Neutrophil (primary cell): Measurements from ENCODE around the gene CLEC11A.
"Not testable (repeated sequence)": the region's sequence is repeated elsewhere in the genome, so short reads cannot be mapped to it uniquely, and the experiment has no call there.

ENCODE experiments used
- H3K27ac ChIP-seq: fragments of 200-600 bp; sonication (generic); 2 replicates; pipeline ENCODE4 v1.5.1; 2016; ENCODE audit warnings: mild to moderate bottlenecking, moderate library complexity
- H3K27me3 ChIP-seq: fragments of 200-600 bp; sonication (generic); 2 replicates; pipeline ENCODE4 v1.6.0; 2016; ENCODE audit warnings: mild to moderate bottlenecking
- H3K36me3 ChIP-seq: fragments of 200-600 bp; sonication (generic); 2 replicates; pipeline ENCODE4 v1.5.1; 2017
- H3K4me1 ChIP-seq, 2 experiments: fragments of 200-600 bp in 1 of 2; sonication (generic) in 1 of 2; 1 replicate in 1 of 2; 2 replicates in 1 of 2; pipeline versions ENCODE4 v1.5.1 to v1.6.1; 2013 to 2016; ENCODE audit warnings: low read depth in 1 of 2, low read length in 1 of 2, mild to moderate bottlenecking in 1 of 2, moderate library complexity in 1 of 2; ENCODE audit not compliant: control insufficient read depth in 1 of 2, insufficient read depth in 1 of 2
- H3K4me3 ChIP-seq, 2 experiments: fragments of 200-600 bp in 1 of 2; sonication (generic) in 1 of 2; 1 replicate in 1 of 2; 2 replicates in 1 of 2; pipeline ENCODE4 v1.5.1; 2013 to 2016; ENCODE audit warnings: low read depth in 1 of 2, low read length in 1 of 2, mild to moderate bottlenecking in 1 of 2, moderate library complexity in 1 of 2
- H3K9me3 ChIP-seq: fragments of 200-600 bp; sonication (generic); 2 replicates; pipeline ENCODE4 v1.5.1; 2016
- TF ChIP-seq, protein P1 (sequence below): fragments of 200-600 bp; sonication (generic); IDR thresholded peaks from 2 replicates; pipeline ENCODE4 v1.5.1; 2016; ENCODE audit warnings: antibody characterized with exemption

Gene CLEC11A

DNA sequence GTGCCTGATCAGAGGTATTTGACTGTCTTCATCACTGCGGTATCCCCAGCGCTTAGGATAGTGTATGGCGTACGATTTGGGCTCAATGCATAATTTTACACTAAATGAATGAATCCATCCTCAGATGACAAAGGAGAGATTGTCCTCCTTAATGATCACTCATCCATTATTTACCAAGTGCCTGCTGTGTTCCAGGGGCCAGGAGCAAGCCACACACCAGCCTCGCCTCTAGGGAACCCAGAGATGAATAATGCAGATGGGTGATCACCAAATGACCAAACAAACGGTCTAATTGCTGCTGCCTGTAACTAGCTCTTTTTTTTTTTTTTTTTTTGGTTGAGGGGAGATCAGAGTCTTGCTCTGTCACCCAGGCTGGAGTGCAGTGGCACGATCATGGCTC is 41.2 kb downstream of the CLEC11A start:
- Histone ChIP-seq H3K27ac (no peak overlapping the region), H3K36me3 (no peaks in the 10 kb centered on the region), H3K9me3 (no peaks in the 10 kb centered on the region), H3K4me1 (no peaks in the 10 kb centered on the region), H3K4me3 (no peak overlapping the region), H3K27me3 (no peaks in the 10 kb centered on the region)
- TF ChIP-seq, protein P1, sequence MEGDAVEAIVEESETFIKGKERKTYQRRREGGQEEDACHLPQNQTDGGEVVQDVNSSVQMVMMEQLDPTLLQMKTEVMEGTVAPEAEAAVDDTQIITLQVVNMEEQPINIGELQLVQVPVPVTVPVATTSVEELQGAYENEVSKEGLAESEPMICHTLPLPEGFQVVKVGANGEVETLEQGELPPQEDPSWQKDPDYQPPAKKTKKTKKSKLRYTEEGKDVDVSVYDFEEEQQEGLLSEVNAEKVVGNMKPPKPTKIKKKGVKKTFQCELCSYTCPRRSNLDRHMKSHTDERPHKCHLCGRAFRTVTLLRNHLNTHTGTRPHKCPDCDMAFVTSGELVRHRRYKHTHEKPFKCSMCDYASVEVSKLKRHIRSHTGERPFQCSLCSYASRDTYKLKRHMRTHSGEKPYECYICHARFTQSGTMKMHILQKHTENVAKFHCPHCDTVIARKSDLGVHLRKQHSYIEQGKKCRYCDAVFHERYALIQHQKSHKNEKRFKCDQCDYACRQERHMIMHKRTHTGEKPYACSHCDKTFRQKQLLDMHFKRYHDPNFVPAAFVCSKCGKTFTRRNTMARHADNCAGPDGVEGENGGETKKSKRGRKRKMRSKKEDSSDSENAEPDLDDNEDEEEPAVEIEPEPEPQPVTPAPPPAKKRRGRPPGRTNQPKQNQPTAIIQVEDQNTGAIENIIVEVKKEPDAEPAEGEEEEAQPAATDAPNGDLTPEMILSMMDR = no peak

- not testable (repeated sequence) for H3K36me3 ChIP-seq
Observed at GRCh38 chr19:50766746-50767145, 43.6 kb downstream of the CLEC11A start.

GRCh38 chr19:50767263-50767662 is 44.1 kb downstream of the CLEC11A start:
- not testable (repeated sequence) for H3K9me3 ChIP-seq, H3K4me1 ChIP-seq, H3K4me3 ChIP-seq, H3K27ac ChIP-seq, H3K36me3 ChIP-seq, H3K27me3 ChIP-seq

More at GRCh38 chr19:50766746-50767145, 43.6 kb downstream of the CLEC11A start:
- H3K9me3 ChIP-seq, H3K4me1 ChIP-seq, H3K27me3 ChIP-seq, H3K27ac ChIP-seq, H3K4me3 ChIP-seq: not testable (repeated sequence)

- H3K4me3 ChIP-seq = no peak overlapping the region
Observed at GRCh38 chr19:50768277-50768676, 45.1 kb downstream of the CLEC11A start.

DNA sequence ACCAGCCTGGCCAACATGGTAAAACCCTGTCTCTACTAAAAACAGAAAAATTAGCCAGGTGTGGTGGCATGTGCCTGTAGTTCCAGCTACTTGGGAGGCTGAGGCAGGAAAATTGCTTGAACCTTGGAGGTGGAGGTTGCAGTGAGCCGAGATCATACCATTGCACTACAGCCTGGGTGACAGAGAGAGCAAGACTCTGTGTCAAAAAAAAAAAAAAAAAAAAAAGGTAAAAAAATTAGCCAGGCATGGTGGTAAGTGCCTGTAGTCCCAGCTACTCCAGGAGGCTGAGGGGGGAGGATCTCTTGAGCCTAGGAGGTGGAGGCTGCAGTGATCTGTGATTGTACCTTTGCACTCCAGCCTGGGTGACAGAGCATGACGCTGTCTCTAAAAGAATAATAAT is 47.0 kb downstream of the CLEC11A start, which contains the start of gene GPR32:
Gene GPR32, plus strand, starts transcription at position 301 of the 400 bp plus-strand sequence. CDS start 137 bp downstream, outside the sequence.
- H3K27ac ChIP-seq, H3K36me3 ChIP-seq, H3K9me3 ChIP-seq, H3K4me3 ChIP-seq, H3K27me3 ChIP-seq, H3K4me1 ChIP-seq: not testable (repeated sequence)

More at GRCh38 chr19:50768277-50768676, 45.1 kb downstream of the CLEC11A start:
- TF ChIP-seq, protein P1 = no peak
- Histone ChIP-seq H3K9me3 (no peaks in the 10 kb centered on the region), H3K36me3 (no peaks in the 10 kb centered on the region), H3K27me3 (no peaks in the 10 kb centered on the region), H3K27ac (no peak overlapping the region), H3K4me1 (no peaks in the 10 kb centered on the region)

DNA sequence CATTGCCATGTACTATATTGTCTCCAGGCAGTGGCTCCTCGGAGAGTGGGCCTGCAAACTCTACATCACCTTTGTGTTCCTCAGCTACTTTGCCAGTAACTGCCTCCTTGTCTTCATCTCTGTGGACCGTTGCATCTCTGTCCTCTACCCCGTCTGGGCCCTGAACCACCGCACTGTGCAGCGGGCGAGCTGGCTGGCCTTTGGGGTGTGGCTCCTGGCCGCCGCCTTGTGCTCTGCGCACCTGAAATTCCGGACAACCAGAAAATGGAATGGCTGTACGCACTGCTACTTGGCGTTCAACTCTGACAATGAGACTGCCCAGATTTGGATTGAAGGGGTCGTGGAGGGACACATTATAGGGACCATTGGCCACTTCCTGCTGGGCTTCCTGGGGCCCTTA is 47.7 kb downstream of the CLEC11A start:
- Histone ChIP-seq H3K9me3 (no peaks in the 10 kb centered on the region), H3K4me3 (no peak overlapping the region), H3K27ac (no peak overlapping the region), H3K27me3 (peaks cover 14% of the 10 kb centered on the region), H3K36me3 (no peaks in the 10 kb centered on the region), H3K4me1 (no peaks in the 10 kb centered on the region)
- TF ChIP-seq, protein P1 = no peak

DNA sequence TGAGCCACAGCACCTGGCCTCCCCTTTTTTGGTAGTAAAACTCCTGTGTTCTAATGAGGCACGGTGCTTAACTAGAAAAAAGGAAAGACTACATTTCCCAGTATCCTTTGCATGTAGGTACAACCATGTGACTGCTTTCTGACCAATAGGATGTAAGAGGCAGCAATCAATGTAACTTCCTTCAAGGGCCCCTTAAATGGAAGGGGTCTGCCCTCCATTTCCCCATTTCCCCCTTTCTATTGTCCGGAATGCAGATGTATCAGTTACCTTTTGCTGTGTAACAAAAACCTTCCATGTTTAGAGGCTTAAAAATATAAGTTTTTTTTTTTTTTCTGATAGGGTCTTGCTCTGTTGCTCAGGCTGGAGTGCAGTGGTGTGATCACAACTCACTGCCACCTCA is 49.3 kb downstream of the CLEC11A start:
- H3K36me3 ChIP-seq = no peaks in the 10 kb centered on the region
- peaks cover 28% of the 10 kb centered on the region for H3K27me3 ChIP-seq
- H3K9me3 ChIP-seq = no peaks in the 10 kb centered on the region
- H3K27ac ChIP-seq = no peak overlapping the region
- H3K4me3 ChIP-seq = no peak overlapping the region
- H3K4me1 ChIP-seq = no peaks in the 10 kb centered on the region
- TF ChIP-seq, protein P1 = no peak

GRCh38 chr19:50772912-50773311 is 49.7 kb downstream of the CLEC11A start:
- not testable (repeated sequence) for H3K9me3 ChIP-seq, H3K36me3 ChIP-seq, H3K4me1 ChIP-seq, H3K4me3 ChIP-seq, H3K27ac ChIP-seq
- peaks cover 32% of the 10 kb centered on the region for H3K27me3 ChIP-seq

DNA sequence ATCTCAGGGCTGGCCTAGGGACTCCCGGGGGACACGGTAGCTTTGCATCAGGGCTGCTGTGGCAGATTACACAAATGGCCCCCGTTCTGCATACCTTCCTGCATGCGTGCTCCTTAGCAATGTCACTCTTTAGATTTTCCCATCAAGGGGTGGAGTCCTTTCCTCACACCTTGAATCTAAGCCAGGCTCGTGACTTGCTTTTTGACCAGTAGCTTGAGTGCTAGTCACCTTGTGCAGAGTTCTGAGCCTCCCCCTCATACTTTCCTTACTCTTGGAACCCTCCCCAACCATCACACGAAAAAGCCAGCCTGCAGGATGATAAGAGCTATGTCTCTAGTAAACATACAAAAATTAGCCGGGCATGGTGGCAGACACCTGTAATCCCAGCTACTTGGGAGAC is 50.3 kb downstream of the CLEC11A start:
- not testable (repeated sequence) for H3K4me3 ChIP-seq, H3K9me3 ChIP-seq, H3K36me3 ChIP-seq, H3K4me1 ChIP-seq, H3K27ac ChIP-seq
- peaks cover 38% of the 10 kb centered on the region for H3K27me3 ChIP-seq
